Calu3 (cell line): ENCODE data around the gene ANKLE2. TPM values are rescaled to one million over a fixed set of nuclear protein-coding genes. Genes with fewer than 3 reads are reported as not detected.

Experiments used
- BruUV-seq: library from RNA; stranded (reverse); fragments of 400-500 nt; replicated peaks from 2 replicates; lab custom pipeline; 2021; lab: Mats Ljungman, UMichigan
- CTCF ChIA-PET: fragments of 300-600 bp; sonication (Branson Sonifier 250); formaldehyde crosslinking; loops from one replicate; lab custom pipeline; 2022; ENCODE audit warnings: antibody characterized with exemption; lab: Charles Lee
- DNase-seq: peaks from one replicate; pipeline ENCODE4 v3.0.0; 2022
- H3K27ac Mint-ChIP-seq: one replicate; pipeline ENCODE4 v1.8.0; 2022; ENCODE audit warnings: mixed read lengths; ENCODE audit not compliant: unreplicated experiment
- H3K27me3 Mint-ChIP-seq: one replicate; pipeline ENCODE4 v1.8.0; 2022; ENCODE audit warnings: mixed read lengths; ENCODE audit not compliant: unreplicated experiment
- H3K36me3 Mint-ChIP-seq: one replicate; pipeline ENCODE4 v1.8.0; 2022; ENCODE audit warnings: mild to moderate bottlenecking, moderate library complexity, mixed read lengths; ENCODE audit not compliant: insufficient read depth, unreplicated experiment
- H3K4me1 Mint-ChIP-seq: one replicate; pipeline ENCODE4 v1.8.0; 2022; ENCODE audit warnings: mild to moderate bottlenecking, low read depth, mixed read lengths; ENCODE audit not compliant: unreplicated experiment
- H3K4me3 Mint-ChIP-seq: one replicate; pipeline ENCODE4 v1.8.0; 2022; ENCODE audit warnings: mild to moderate bottlenecking, low read depth, moderate library complexity, mixed read lengths; ENCODE audit not compliant: unreplicated experiment
- H3K9me3 Mint-ChIP-seq: one replicate; pipeline ENCODE4 v1.8.0; 2022; ENCODE audit warnings: low read depth, mixed read lengths; ENCODE audit not compliant: unreplicated experiment
- intact Hi-C: fragments of 100-400 bp; cut with micrococcal nuclease; formaldehyde crosslinking; loops from one replicate; pipeline ENCODE4 v1.10.0; 2022; ENCODE audit not compliant: unreplicated experiment
- total RNA-seq: library from RNA; stranded (reverse); gene quantifications from 2 replicates; pipeline ENCODE4 v1.2.3, GENCODE V29; 2022
- TF ChIP-seq, protein P1 (sequence below): fragments of 200-600 bp; IDR thresholded peaks from one replicate; pipeline ENCODE4 v1.8.0; 2022; ENCODE audit warnings: antibody characterized with exemption; ENCODE audit not compliant: unreplicated experiment

Gene ANKLE2
- total RNA-seq, 1 experiment from 2014 or later, result 190 TPM

DNA sequence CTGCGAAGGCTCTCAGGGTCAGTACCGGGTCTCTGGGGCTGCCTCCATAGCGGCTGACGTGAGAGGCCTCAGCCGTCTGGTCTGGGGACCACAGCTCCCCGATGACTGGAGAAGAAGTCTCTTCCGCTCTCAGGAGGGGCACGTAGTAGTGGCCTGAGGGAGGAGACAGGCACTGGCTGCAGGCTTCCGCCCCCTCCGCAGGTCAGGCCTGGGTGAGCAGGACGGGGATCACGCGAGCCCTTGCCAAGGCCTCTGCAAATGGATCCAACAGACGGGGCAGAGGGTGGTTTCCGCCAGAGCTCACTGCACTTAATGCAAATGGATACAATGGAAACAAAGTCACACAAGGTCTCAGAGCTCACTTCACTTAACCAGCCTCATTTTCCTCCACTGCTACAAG lies 24.7 kb downstream of the ANKLE2 start:
- CTCF ChIA-PET, result no interaction called here
- Mint-ChIP-seq H3K36me3 (peaks cover 96% of the 10 kb centered on the region), H3K4me3 (no peak overlapping the region), H3K4me1 (no peaks in the 10 kb centered on the region), H3K27ac (no peak overlapping the region), H3K27me3 (no peaks in the 10 kb centered on the region), H3K9me3 (no peaks in the 10 kb centered on the region)
- DNase-seq, result no peak
- TF ChIP-seq, protein P1, sequence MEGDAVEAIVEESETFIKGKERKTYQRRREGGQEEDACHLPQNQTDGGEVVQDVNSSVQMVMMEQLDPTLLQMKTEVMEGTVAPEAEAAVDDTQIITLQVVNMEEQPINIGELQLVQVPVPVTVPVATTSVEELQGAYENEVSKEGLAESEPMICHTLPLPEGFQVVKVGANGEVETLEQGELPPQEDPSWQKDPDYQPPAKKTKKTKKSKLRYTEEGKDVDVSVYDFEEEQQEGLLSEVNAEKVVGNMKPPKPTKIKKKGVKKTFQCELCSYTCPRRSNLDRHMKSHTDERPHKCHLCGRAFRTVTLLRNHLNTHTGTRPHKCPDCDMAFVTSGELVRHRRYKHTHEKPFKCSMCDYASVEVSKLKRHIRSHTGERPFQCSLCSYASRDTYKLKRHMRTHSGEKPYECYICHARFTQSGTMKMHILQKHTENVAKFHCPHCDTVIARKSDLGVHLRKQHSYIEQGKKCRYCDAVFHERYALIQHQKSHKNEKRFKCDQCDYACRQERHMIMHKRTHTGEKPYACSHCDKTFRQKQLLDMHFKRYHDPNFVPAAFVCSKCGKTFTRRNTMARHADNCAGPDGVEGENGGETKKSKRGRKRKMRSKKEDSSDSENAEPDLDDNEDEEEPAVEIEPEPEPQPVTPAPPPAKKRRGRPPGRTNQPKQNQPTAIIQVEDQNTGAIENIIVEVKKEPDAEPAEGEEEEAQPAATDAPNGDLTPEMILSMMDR, result no peak
- BruUV-seq, result no TSS peak
- intact Hi-C loops, result no loop called here

DNA sequence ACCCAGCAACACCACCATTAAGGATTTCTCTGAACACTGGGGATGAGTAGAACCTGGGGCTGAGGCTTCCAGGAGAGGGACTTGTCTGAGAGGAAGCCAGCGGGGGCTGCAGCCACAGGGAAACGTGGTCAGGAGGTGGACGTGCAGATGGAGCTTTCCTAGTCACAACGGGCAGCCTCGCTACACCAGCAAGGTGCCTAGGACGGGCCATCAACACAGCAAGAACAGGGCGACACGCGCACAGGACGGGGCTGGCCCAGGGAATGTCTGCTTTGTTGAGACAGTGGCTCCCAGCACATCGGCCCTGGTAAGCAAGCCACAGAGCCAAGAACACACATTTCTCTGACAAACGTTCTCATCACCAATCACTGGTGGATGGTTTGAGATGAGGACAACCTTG lies 25.3 kb downstream of the ANKLE2 start:
- no TSS peak for BruUV-seq
- CTCF ChIA-PET, result no interaction called here
- H3K27ac Mint-ChIP-seq, result no peak overlapping the region

DNA sequence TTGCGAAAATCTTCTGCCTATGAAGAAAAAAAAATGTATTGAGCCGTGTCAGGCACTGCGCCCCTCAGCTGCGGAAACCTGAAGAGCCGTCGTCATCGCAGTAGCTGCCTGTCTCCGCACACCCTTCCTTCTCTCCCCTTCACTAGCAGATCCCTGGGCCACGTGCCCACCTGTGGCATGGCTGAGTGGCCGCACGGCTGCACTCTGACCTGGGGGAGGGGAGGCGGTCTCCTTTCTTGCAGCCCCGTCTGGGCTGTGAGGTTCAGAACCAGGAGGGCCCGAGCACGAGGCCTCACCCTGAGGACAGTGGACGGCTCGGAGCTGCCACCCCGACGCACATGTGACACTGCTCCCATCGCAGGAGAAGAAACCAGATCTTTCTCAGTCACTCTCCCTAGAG lies 26.1 kb downstream of the ANKLE2 start:
- BruUV-seq, result no TSS peak
- Mint-ChIP-seq H3K4me3 (no peak overlapping the region), H3K4me1 (no peaks in the 10 kb centered on the region), H3K9me3 (peaks cover 2% of the 10 kb centered on the region), H3K27ac (no peak overlapping the region), H3K27me3 (no peaks in the 10 kb centered on the region), H3K36me3 (peaks cover 96% of the 10 kb centered on the region)
- intact Hi-C loops, result no loop called here
- CTCF ChIA-PET, result no interaction called here
- no peak for DNase-seq
- TF ChIP-seq, protein P1, result no peak

More for the DNA sequence above, 25.3 kb downstream of the ANKLE2 start:
- H3K27me3 Mint-ChIP-seq, result no peaks in the 10 kb centered on the region
- DNase-seq, result no peak
- H3K9me3 Mint-ChIP-seq, result peaks cover 2% of the 10 kb centered on the region
- H3K36me3 Mint-ChIP-seq, result peaks cover 96% of the 10 kb centered on the region
- TF ChIP-seq, protein P1, result no peak
- intact Hi-C loops, result no loop called here
- H3K4me1 Mint-ChIP-seq, result no peaks in the 10 kb centered on the region
- no peak overlapping the region for H3K4me3 Mint-ChIP-seq

DNA sequence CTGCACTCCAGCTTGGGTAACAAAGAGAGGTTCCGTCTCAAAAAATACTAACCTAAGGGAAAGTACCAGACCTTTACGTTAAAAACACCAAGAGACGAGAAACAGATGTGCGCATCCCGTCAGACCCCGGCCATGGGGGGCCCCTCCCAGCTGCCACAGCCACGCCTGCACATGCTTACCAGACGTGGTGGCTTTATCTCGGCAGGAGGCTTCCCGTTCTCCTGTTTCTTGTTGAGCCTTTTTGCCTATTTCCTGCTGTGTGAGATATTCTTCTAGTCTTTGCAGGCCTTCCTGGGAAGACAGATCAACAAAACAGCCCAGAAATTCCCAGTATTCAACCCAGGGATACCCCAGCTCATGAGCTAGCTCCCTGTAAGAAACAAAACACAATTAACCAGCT lies 27.4 kb downstream of the ANKLE2 start:
- no peak overlapping the region for H3K27ac Mint-ChIP-seq
- H3K9me3 Mint-ChIP-seq, result peaks cover 2% of the 10 kb centered on the region
- BruUV-seq, result no TSS peak
- DNase-seq, result no peak
- TF ChIP-seq, protein P1, result no peak
- intact Hi-C loops, result no loop called here
- H3K27me3 Mint-ChIP-seq, result no peaks in the 10 kb centered on the region
- CTCF ChIA-PET, result no interaction called here
- H3K36me3 Mint-ChIP-seq, result peaks cover 96% of the 10 kb centered on the region
- H3K4me3 Mint-ChIP-seq, result no peak overlapping the region
- H3K4me1 Mint-ChIP-seq, result no peaks in the 10 kb centered on the region
